Measurements from ENCODE around the gene CD2. TPM values are rescaled to one million over a fixed set of nuclear protein-coding genes. Genes with fewer than 3 reads are reported as not detected.

The CD2 gene
- total RNA-seq, 2 donors from 2014 or later: 2.9 to 3.8 TPM

DNA sequence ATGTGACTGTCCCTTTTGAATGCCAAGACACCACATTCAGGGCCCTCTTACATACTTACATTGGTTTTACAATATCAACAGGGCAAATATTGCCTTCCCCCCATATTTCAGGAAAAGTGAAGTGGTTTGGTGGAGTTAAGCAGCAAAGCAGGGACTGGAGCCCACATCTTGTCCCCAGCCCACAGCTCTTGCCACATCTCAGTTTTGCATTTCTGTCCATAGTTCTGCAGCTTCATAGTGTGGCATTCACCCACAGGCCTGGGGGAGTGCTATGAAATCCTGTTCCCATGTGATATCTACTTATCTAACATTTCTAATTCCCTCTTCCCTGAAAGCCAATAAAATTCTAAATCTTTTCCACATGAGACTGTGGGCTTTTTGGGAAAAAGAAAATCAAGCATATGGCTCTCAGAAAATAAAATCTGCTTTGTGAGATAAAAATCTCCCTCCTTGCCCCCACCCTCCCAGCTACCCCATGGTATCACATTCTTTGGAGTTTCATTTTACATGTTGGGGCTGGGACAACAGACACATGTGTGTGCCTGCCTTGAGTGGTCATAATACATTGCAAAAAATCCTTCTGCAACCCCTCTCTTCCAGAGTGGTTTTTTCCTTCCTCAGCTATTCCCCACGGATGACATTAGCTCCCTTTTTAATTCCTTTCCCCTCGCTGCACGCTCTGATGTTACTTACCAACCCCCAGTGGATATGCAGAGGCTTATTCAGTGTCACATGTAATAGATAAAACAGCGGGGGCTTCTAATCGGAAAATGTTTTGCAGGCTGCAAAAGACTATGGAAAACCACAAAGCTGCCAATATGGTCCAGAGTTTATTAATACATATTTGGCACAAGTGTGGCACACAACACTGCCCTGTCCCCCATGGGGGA is 20.5 kb upstream of the CD2 start:
- Histone ChIP-seq H3K4me1 (no peaks in the 10 kb centered on the region), H3K9me3 (no peaks in the 10 kb centered on the region), H3K4me3 (no peak overlapping the region), H3K36me3 (no peaks in the 10 kb centered on the region), H3K27ac (no peak overlapping the region), H3K9ac (ENCODE audit: low read depth in 2 of 2, low read length in 2 of 2) (no peak overlapping the region), H3K27me3 (no peaks in the 10 kb centered on the region)
- intact Hi-C loops (cut with DNase I): loop anchor here (10.0 kb wide), 2 partner anchors 81 to 171 kb away; partner anchors contain the start of gene PTGFRN
- DNase-seq: no peak
- no peak for TF ChIP-seq CTCF (IDR thresholded peaks at IDR 0.05)

- intact Hi-C loops (cut with DNase I): loop anchor here (5.0 to 10.0 kb wide), 3 partner anchors 80 to 322 kb away; partner anchors contain the start of gene PTGFRN
- no peak overlapping the region for H3K4me3 ChIP-seq
- TF ChIP-seq CTCF (IDR thresholded peaks at IDR 0.05): no peak
- DNase-seq: no peak
- H3K36me3 ChIP-seq: no peaks in the 10 kb centered on the region
- H3K9ac ChIP-seq (ENCODE audit: low read depth in 2 of 2, low read length in 2 of 2): no peak overlapping the region
- no peaks in the 10 kb centered on the region for H3K27me3 ChIP-seq
- H3K9me3 ChIP-seq: no peaks in the 10 kb centered on the region
- H3K27ac ChIP-seq: no peak overlapping the region
- H3K4me1 ChIP-seq: no peaks in the 10 kb centered on the region
Measured at GRCh38 chr1:116735246-116735645, 19.0 kb upstream of the CD2 start.

DNA sequence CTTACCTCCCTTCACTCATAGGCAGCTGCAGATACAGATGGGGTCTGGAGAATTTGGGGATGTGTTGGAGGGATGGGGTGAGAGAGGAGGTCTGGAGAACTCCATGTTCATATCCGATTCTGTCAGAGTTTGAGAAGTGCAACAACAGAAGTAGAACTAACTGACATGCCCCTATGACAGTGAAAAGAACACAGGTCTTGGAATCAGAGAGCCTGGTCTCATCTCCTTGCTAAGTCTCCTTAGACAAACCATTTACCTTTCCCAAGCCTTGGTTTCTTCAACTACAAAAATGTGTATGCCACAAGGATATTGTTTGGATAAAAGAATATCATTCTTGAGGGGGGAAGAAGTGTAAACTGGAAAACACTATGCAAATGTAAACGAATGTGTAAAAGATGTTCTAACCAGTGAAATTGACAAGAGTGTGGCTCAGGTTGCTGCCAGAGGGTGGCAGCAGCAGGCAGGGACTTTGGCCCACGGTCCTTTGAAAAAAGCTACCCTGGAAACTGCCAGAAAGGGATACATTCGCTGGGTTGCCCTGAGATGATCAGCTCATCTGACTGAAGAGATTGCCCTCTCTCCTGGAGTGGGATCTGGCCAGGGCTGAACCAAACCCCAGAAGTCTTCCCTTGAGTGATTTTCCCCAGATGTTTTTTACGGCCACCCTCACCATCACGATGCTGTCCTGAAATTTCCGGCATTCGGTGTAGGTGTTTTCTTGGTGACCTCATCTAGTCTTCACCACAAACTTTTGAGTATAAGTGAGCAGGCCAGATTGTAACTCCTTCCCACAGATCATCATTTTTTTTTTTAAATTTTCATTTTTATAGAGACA is 17.0 kb upstream of the CD2 start:
- peak; percentile 64 for TF ChIP-seq CTCF (IDR thresholded peaks at IDR 0.05)
- intact Hi-C loops (cut with DNase I): loop anchor here (5.0 to 10.0 kb wide), 3 partner anchors 78 to 320 kb away; partner anchors contain the start of gene PTGFRN
- Histone ChIP-seq H3K4me1 (no peaks in the 10 kb centered on the region), H3K27me3 (no peaks in the 10 kb centered on the region), H3K4me3 (no peak overlapping the region), H3K36me3 (no peaks in the 10 kb centered on the region), H3K27ac (peak overlapping the region; percentile 42), H3K9ac (ENCODE audit: low read depth in 2 of 2, low read length in 2 of 2) (no peak overlapping the region), H3K9me3 (no peaks in the 10 kb centered on the region)
- peak; percentile 57 for DNase-seq

DNA sequence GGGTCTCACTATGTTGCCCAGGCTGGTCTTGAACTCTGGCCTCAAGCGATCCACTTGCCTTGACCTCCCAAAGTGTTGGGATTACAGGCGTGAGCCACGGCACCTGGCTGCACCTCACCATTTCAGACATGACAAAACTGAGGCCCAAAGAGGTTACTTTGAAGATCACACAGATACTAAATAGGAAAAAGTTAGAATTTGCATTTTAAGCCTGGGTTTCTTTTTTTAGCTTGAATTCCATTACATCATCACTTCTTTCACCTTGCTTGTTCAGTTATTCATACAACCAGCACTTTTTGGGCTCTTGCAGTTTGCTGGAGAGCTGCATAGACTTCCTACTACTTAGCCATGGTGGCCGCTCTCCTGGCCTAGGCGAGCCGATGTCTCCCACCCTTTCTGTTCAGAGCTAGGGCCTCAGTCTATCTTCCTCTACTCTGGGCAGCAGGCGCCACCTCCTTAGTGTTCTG is 16.3 kb upstream of the CD2 start:
- TF ChIP-seq CTCF (IDR thresholded peaks at IDR 0.05): no peak
- H3K27ac ChIP-seq: peak overlapping the region; percentile 42
- intact Hi-C loops (cut with DNase I): loop anchor here (5.0 to 10.0 kb wide), 3 partner anchors 77 to 319 kb away; partner anchors contain the start of gene PTGFRN

More for the DNA sequence above, 16.3 kb upstream of the CD2 start:
- no peak overlapping the region for H3K4me3 ChIP-seq
- no peaks in the 10 kb centered on the region for H3K4me1 ChIP-seq
- H3K9me3 ChIP-seq: no peaks in the 10 kb centered on the region
- DNase-seq: no peak
- H3K27me3 ChIP-seq: no peaks in the 10 kb centered on the region
- peak overlapping the region in 1 of 2 donors; percentile 9 for H3K9ac ChIP-seq (ENCODE audit: low read depth in 2 of 2, low read length in 2 of 2)
- H3K36me3 ChIP-seq: no peaks in the 10 kb centered on the region

Data from colonic mucosa (tissue), 4 donors.